Heart right ventricle (tissue), 16 donors: ENCODE data around the gene LEKR1. TPM values are rescaled to one million over a fixed set of nuclear protein-coding genes. Genes with fewer than 3 reads are reported as not detected.

Experiments used
- ATAC-seq, 8 donors: fragments of 200-7000 bp; cut with Tn5 transposase; one replicate each; pipeline ENCODE4 v1.9.1; 2020; ENCODE audit warnings: mild to moderate bottlenecking in 8 of 8, moderate library complexity in 8 of 8, moderate number of reproducible peaks in 1 of 8
- DNase-seq, 2 donors: peaks; one replicate each; pipeline ENCODE4 v3.0.0-alpha.2; 2020
- H3K27ac ChIP-seq, 10 donors: fragments of 200-600 bp; sonication (generic) in 2 of 10; one replicate each; pipeline versions ENCODE4 v1.5.0 to v1.8.0; 2020 to 2022; ENCODE audit warnings: mild to moderate bottlenecking in 3 of 10
- H3K27me3 ChIP-seq, 7 donors: fragments of 200-600 bp; one replicate each; pipeline ENCODE4 v1.8.0; 2021 to 2022; ENCODE audit warnings: mild to moderate bottlenecking in 2 of 7
- H3K36me3 ChIP-seq, 9 donors: fragments of 200-600 bp; sonication (generic) in 1 of 9; one replicate each; pipeline versions ENCODE4 v1.5.0 to v1.8.0; 2020 to 2022; ENCODE audit warnings: mild to moderate bottlenecking in 2 of 9
- H3K4me1 ChIP-seq, 9 donors: fragments of 200-600 bp; sonication (generic) in 1 of 9; one replicate each; pipeline versions ENCODE4 v1.5.0 to v1.8.0; 2020 to 2022; ENCODE audit warnings: mild to moderate bottlenecking in 4 of 9
- H3K4me3 ChIP-seq, 10 donors: fragments of 200-600 bp; sonication (generic) in 2 of 10; one replicate each; pipeline versions ENCODE4 v1.5.0 to v1.8.0; 2020 to 2022; ENCODE audit warnings: mild to moderate bottlenecking in 7 of 10, moderate library complexity in 2 of 10
- H3K9me3 ChIP-seq, 11 donors: fragments of 200-600 bp in 10 of 11; sonication (generic) in 2 of 11; one replicate each; pipeline versions ENCODE4 v1.5.0 to v1.8.0; 2013 to 2022; ENCODE audit warnings: mild to moderate bottlenecking in 2 of 11, control low read depth in 1 of 11, moderate library complexity in 1 of 11
- WGBS, 2 donors: extraction: QIAGEN DNeasy Blood & Tissue Kit; methylation state at CpG; one replicate each; pipeline ENCODE4 v1.1.7; 2013; ENCODE audit warnings: inconsistent platforms in 1 of 2; 5-methylcytosine and 5-hydroxymethylcytosine counted together
- intact Hi-C, 10 donors: fragments of 100-400 bp; cut with DNase I; formaldehyde crosslinking; loops; one replicate each; pipeline versions ENCODE4 v1.11.1 to v1.14.2; 2022
- polyA plus RNA-seq, 2 donors: library from polyadenylated mRNA; stranded (reverse); fragments of 200-250 nt; gene quantifications; one replicate each; pipeline ENCODE4 v1.2.3, GENCODE V29; 2013
- total RNA-seq, 10 donors: library from RNA; stranded (reverse); fragmentation: NEBNext Ultra II Directional in 3 of 10; extraction: Animal tissue kit (Norgen Biotek cat#: 25700) in 3 of 10; gene quantifications; one replicate each; pipeline versions ENCODE4 v1.2.1 to v1.2.4, GENCODE V29; 2021 to 2023
- TF ChIP-seq, protein P1 (sequence below), 9 donors: fragments of 200-600 bp; sonication (generic) in 2 of 9; IDR thresholded peaks; one replicate each; pipeline versions ENCODE4 v1.5.0 to v1.8.0; 2021 to 2022; ENCODE audit warnings: antibody characterized with exemption in 9 of 9, mild to moderate bottlenecking in 5 of 9, moderate library complexity in 1 of 9
- donor health status: Arrhythmogenic right ventricular cardiomyopathy.
- donor health status: ischemic (EF 13 %, LVEDD 7.1; RV severe dilation, severe dysfunction).
- donor health status: healthy with polysubstance abuse.
- donor health status: DM: no; HTN: yes; CAD: no.
- donor health status: DM: no; HTN: no; CAD: no.
- donor health status: ischemic (EF 25% LVEDD 6.9; RV normal size, moderate dysfunction).
- donor health status: ischemic (EF 25% LVEDD 5.7; RV mildly dilated, moderate dysfunction).
- donor health status: healthy.
- donor health status: DM: yes; HTN: yes; CAD: no.
- donor health status: Ischemic cardiomyopathy.
- donor health status: ischemic (EF 35%, LVEDD 5.7; RV mildly dilated, moderate dysfunction).
- donor health status: nonischemic (EF 11% LVEDD 7.7; RV severe dilation, severe dysfunction).
- donor health status: DM: yes; HTN: yes; CAD: no.
- donor health status: PGD.
- donor health status: ischemic (EF 29% LVEDD 5.4; RV normal size, mild dysfunction).
- donor health status: nonischemic (EF 23%, LVEDD 6.1; RV moderate dilation, normal function).

Gene LEKR1
- total and polyA plus RNA-seq, 12 donors = 0.17 to 3.0 (median 0.81) TPM

DNA sequence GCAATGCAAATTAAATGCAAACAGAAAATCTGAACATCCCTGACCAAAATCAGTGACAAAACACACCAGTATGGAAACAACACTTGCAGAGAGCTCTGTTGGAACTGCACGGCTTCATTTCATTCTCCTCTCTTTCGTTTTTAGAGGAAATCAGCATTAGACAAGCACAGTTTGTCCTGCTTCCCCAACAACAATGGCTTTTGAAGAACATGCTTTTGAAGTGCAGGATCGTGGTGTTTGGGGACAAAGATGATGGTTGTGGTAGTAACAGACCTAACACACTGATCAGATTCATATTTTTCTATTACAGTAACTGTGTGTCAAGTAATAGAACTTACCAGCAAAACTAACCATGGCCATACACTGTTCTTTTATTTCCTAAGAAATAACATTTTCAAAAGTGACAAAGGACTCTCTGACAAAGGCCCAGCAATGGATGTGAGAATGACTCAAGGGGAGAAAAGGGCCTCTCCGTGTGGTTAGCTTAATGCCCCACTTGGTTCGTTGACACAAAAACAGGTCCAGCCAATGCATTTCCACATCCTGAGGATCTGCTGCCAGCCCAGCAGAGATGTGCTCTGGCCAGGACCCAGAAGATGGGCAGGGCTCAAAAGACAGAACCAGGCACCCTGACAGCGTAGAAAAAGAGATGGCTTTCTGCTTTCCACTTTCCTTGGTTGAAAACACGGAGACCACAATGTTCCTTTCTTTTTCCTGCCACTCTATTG is 249.7 kb downstream of the LEKR1 start:
- WGBS, 2 donors = 57 to 69% methylated on average over 7 of the region's 7 CpGs
- no peaks in the 10 kb centered on the region for H3K27me3 ChIP-seq
- H3K36me3 ChIP-seq = no peaks in the 10 kb centered on the region
- intact Hi-C loops = loop anchor here in 3 of 10 donors (5.0 to 10.0 kb wide), 3 partner anchors 161 to 921 kb away; partner anchors contain the start of gene LEKR1 (in 1 of the 3)
- peaks cover 0 to 20% (median 4%) of the 10 kb centered on the region in 9 donors for H3K4me1 ChIP-seq
- H3K27ac ChIP-seq = no peak overlapping the region
- no peak overlapping the region for H3K4me3 ChIP-seq
- TF ChIP-seq, protein P1, sequence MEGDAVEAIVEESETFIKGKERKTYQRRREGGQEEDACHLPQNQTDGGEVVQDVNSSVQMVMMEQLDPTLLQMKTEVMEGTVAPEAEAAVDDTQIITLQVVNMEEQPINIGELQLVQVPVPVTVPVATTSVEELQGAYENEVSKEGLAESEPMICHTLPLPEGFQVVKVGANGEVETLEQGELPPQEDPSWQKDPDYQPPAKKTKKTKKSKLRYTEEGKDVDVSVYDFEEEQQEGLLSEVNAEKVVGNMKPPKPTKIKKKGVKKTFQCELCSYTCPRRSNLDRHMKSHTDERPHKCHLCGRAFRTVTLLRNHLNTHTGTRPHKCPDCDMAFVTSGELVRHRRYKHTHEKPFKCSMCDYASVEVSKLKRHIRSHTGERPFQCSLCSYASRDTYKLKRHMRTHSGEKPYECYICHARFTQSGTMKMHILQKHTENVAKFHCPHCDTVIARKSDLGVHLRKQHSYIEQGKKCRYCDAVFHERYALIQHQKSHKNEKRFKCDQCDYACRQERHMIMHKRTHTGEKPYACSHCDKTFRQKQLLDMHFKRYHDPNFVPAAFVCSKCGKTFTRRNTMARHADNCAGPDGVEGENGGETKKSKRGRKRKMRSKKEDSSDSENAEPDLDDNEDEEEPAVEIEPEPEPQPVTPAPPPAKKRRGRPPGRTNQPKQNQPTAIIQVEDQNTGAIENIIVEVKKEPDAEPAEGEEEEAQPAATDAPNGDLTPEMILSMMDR (IDR thresholded peaks at IDR 0.05) = no peak
- DNase-seq = no peak
- no peak for ATAC-seq
- H3K9me3 ChIP-seq = no peaks in the 10 kb centered on the region

DNA sequence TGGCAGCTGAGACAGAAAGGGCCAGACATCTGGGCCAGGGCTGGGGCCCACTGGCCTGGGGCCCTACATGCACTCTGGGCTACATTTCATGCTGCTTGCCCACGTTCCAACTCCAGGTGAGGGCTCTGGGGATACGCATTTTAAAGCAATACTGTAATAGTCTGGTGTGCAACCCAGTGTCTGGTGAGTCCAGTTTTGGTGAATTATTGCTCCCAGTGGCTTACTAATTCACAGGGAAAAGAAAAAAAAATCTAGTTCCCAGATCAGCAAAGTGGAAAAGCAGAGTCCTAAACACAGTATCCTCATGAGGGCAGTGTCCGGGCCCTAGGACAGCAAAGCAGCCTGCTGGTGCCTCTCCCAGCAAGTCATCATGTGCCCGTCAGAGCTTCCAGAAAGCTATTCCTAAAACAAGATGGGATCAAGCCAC is 251.4 kb downstream of the LEKR1 start:
- no peaks in the 10 kb centered on the region for H3K27me3 ChIP-seq
- intact Hi-C loops = loop anchor here in 3 of 10 donors (5.0 to 10.0 kb wide), 3 partner anchors 163 to 923 kb away; partner anchors contain the start of gene LEKR1 (in 1 of the 3)
- H3K27ac ChIP-seq = peak overlapping the region in 5 of 10 donors; percentile 31 to 49 (median 44)
- no peaks in the 10 kb centered on the region for H3K36me3 ChIP-seq
- peak in 6 of 8 donors; percentile 45 to 55 (median 50) for ATAC-seq
- 57 to 59% methylated on average over 4 of the region's 4 CpGs for WGBS, 2 donors
- DNase-seq = no peak
- H3K9me3 ChIP-seq = no peaks in the 10 kb centered on the region
- H3K4me3 ChIP-seq = no peak overlapping the region
- peaks cover 0 to 29% (median 14%) of the 10 kb centered on the region in 9 donors for H3K4me1 ChIP-seq
- TF ChIP-seq, protein P1 (IDR thresholded peaks at IDR 0.05) = peak in 3 of 9 donors; percentile 35 to 44 (median 37)

DNA sequence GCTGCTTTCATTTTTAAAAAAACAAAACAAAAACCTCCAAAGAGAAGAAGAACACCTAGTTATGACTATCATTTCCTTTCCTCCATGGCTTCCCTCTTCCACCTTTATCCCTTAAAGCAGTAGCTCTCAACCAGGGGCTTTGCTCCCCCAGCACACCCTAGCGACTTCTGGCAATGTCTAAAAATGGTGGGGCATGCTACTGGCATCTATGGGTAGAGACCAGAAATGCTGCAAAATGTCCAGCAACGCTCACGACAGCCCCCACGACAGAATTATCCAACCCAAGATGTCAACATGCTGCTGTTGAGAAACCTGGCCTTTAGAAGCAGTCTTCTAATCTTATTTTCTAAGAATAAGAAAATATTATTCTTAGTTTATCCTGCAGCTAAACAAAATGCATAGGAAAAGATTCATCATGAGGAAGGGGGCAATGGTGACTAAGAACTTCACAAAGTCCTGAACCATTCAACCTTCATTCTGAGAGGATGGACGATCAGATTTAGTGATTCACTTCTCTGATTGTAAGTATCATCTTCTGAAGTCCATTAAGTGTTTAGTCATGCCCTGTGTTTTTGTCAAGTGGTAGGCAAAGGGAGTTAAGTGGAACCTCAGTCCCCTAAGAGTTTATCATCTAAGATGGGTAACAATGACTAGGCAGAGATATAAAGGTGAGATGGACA is 252.1 kb downstream of the LEKR1 start:
- DNase-seq = no peak
- TF ChIP-seq, protein P1 (IDR thresholded peaks at IDR 0.05) = no peak
- Histone ChIP-seq H3K36me3 (no peaks in the 10 kb centered on the region), H3K4me3 (no peak overlapping the region), H3K27ac (peak overlapping the region in 4 of 10 donors; percentile 31 to 46 (median 44)), H3K4me1 (peaks cover 0 to 29% (median 14%) of the 10 kb centered on the region in 9 donors), H3K27me3 (no peaks in the 10 kb centered on the region), H3K9me3 (no peaks in the 10 kb centered on the region)
- ATAC-seq = no peak
- WGBS, 2 donors = 70 to 83% methylated on average over 5 of the region's 5 CpGs
- intact Hi-C loops = loop anchor here in 3 of 10 donors (5.0 to 10.0 kb wide), 3 partner anchors 163 to 923 kb away; partner anchors contain the start of gene LEKR1 (in 1 of the 3)

- DNase-seq (no peak), ATAC-seq (no peak)
- H3K36me3 ChIP-seq = no peaks in the 10 kb centered on the region
- H3K4me1 ChIP-seq = peaks cover 0 to 29% (median 14%) of the 10 kb centered on the region in 9 donors
- no peaks in the 10 kb centered on the region for H3K9me3 ChIP-seq
- TF ChIP-seq, protein P1 (IDR thresholded peaks at IDR 0.05) = no peak
- intact Hi-C loops = loop anchor here in 3 of 10 donors (5.0 to 10.0 kb wide), 3 partner anchors 164 to 924 kb away; partner anchors contain the start of gene LEKR1 (in 1 of the 3)
- 72 to 89% methylated on average over 2 of the region's 2 CpGs for WGBS, 2 donors
- no peak overlapping the region for H3K4me3 ChIP-seq
- no peaks in the 10 kb centered on the region for H3K27me3 ChIP-seq
- no peak overlapping the region for H3K27ac ChIP-seq
These were observed 252.6 kb downstream of the LEKR1 start for GRCh38 chr3:157078811-157079185.
